Testis (tissue), 2 donors: Measurements from ENCODE around the gene POLH.
"Not testable (repeated sequence)": the region's sequence is repeated elsewhere in the genome, so short reads cannot be mapped to it uniquely, and the experiment has no call there.

ENCODE experiments used
- CTCF ChIP-seq, 3 experiments: fragments of 450-650 bp in 2 of 3; fragments of 200-600 bp in 1 of 3; sonication (generic) in 1 of 3; IDR thresholded peaks; one replicate each; pipeline ENCODE4 v1.5.1; 2016 to 2019; ENCODE audit warnings: antibody characterized with exemption in 3 of 3, mild to moderate bottlenecking in 2 of 3, moderate library complexity in 1 of 3
- POLR2A ChIP-seq: fragments of 450-650 bp; IDR thresholded peaks from one replicate; pipeline ENCODE4 v1.6.1; 2017; ENCODE audit warnings: antibody characterized with exemption, mild to moderate bottlenecking, moderate library complexity

GRCh38 chr6:43557620-43558019 lies 18.4 kb upstream of the POLH start:
- not testable (repeated sequence) for TF ChIP-seq CTCF (IDR thresholded peaks at IDR 0.05); POLR2A
